ENCODE data around the gene CCND1. TPM values are rescaled to one million over a fixed set of nuclear protein-coding genes. Genes with fewer than 3 reads are reported as not detected.

CCND1 gene
- total RNA-seq, 4 donors from 2014 or later: 108 to 259 (median 168) TPM

DNA sequence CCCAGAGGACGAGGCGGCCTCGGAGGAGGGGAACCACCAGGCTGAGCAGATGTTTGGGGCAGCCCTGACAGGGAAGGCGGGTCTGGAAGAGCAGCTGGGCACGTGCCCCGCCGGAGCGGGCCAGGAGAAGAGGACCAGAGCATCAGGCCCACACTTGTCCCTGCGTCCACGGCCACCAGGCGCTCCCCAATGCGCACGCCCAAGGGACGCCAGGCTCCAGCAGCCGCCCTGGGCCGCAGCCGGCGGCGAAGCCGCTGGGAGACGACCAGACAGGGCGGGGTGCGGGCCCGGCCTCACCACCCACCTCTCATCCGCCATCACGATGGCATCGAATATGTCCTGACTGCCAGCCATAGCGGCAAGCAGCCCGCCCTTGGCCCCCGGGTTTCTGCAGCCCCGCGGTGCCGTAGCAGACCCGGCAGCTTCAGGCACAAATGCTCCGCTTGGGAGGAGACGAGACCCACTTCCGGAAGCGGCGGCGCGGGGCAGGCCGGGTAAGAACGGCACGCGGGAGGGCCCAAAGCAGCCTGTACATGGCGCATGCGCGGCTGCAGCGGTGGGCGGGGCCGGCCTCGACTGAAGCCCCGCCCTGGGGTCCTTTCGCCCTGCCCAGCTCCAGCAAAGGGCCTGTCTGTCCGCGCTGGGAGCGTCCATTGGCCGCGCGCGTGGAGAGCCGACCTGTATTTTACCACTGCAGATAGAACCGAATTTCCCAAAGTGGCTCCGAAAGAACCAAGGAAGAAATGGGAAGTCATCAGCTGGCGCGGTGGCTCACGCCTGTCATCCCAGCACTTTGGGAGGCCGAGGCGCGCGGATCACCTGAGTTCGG lies 34.1 kb downstream of the CCND1 start, which contains the start of gene LTO1:
TSS of gene LTO1 (minus strand) at position 468 of the 829 bp plus-strand sequence. CDS start at position 354, 114 bp downstream.
- no peaks in the 10 kb centered on the region for H3K27me3 ChIP-seq
- peaks cover 0 to 32% (median 18%) of the 10 kb centered on the region in 4 donors for H3K4me1 ChIP-seq
- peak; percentile 88 to 96 for TF ChIP-seq EP300 (IDR thresholded peaks at IDR 0.05)
- TF ChIP-seq POLR2A (IDR thresholded peaks at IDR 0.05): peak in 1 of 2 donors; percentile 51
- TF ChIP-seq, protein P1, sequence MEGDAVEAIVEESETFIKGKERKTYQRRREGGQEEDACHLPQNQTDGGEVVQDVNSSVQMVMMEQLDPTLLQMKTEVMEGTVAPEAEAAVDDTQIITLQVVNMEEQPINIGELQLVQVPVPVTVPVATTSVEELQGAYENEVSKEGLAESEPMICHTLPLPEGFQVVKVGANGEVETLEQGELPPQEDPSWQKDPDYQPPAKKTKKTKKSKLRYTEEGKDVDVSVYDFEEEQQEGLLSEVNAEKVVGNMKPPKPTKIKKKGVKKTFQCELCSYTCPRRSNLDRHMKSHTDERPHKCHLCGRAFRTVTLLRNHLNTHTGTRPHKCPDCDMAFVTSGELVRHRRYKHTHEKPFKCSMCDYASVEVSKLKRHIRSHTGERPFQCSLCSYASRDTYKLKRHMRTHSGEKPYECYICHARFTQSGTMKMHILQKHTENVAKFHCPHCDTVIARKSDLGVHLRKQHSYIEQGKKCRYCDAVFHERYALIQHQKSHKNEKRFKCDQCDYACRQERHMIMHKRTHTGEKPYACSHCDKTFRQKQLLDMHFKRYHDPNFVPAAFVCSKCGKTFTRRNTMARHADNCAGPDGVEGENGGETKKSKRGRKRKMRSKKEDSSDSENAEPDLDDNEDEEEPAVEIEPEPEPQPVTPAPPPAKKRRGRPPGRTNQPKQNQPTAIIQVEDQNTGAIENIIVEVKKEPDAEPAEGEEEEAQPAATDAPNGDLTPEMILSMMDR (IDR thresholded peaks at IDR 0.05): peak in 1 of 5 experiments; percentile 56
- peak within 1 kb of the TSS; percentile 69 to 100 (median 86) for H3K4me3 ChIP-seq
- H3K9me3 ChIP-seq: no peaks in the 10 kb centered on the region
- peaks cover 0 to 27% (median 14%) of the 10 kb centered on the region in 3 donors for H3K36me3 ChIP-seq
- WGBS, 2 donors: 5% methylated on average over 53 to 71 of the region's 72 CpGs
- peak; percentile 92 for DNase-seq (ENCODE audit: low spot score in 2 of 2)
- peak within 1 kb of the TSS; percentile 18 to 90 (median 84) for H3K27ac ChIP-seq

DNA sequence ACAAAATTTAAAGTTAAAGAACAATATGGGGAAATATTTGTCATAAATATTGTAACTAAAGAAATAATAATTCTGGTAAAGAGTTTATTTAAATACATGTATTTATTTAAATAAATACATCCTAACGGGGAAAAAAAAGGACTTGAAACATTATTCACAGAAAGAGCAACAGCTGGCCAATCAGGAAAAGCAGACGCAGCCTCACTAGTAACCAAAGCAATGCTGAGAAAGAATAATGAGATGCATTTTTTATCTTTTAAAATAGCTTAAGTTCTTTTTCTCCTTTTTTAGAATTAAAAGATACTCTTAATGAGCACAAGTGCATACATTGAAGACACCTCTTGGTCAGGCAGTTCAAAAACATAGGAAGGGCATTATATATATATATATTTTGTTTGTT lies 36.8 kb downstream of the CCND1 start:
- Histone ChIP-seq H3K4me1 (peaks cover 0 to 23% (median 14%) of the 10 kb centered on the region in 4 donors), H3K9me3 (no peaks in the 10 kb centered on the region), H3K36me3 (peaks cover 0 to 3% (median 0%) of the 10 kb centered on the region in 3 donors), H3K4me3 (no peak overlapping the region), H3K27ac (no peak overlapping the region), H3K27me3 (no peaks in the 10 kb centered on the region)
- no peak for DNase-seq (ENCODE audit: low spot score in 2 of 2)
- TF ChIP-seq EP300 (IDR thresholded peaks at IDR 0.05) (no peak), POLR2A (IDR thresholded peaks at IDR 0.05) (no peak)
- TF ChIP-seq, protein P1 (IDR thresholded peaks at IDR 0.05): no peak
- 58 to 63% methylated on average over 2 of the region's 2 CpGs for WGBS, 2 donors

- Histone ChIP-seq H3K36me3 (no peaks in the 10 kb centered on the region), H3K9me3 (no peaks in the 10 kb centered on the region), H3K27ac (no peak overlapping the region), H3K27me3 (no peaks in the 10 kb centered on the region), H3K4me3 (no peak overlapping the region), H3K4me1 (peaks cover 0 to 4% (median under 1%) of the 10 kb centered on the region in 4 donors)
- no peak for DNase-seq (ENCODE audit: low spot score in 2 of 2)
- no peak for TF ChIP-seq EP300 (IDR thresholded peaks at IDR 0.05)
- TF ChIP-seq POLR2A (IDR thresholded peaks at IDR 0.05): no peak
- TF ChIP-seq, protein P1 (IDR thresholded peaks at IDR 0.05): no peak
- 93 to 97% methylated on average over 5 of the region's 5 CpGs for WGBS, 2 donors
Measured at GRCh38 chr11:69680688-69681087, 39.7 kb downstream of the CCND1 start.

DNA sequence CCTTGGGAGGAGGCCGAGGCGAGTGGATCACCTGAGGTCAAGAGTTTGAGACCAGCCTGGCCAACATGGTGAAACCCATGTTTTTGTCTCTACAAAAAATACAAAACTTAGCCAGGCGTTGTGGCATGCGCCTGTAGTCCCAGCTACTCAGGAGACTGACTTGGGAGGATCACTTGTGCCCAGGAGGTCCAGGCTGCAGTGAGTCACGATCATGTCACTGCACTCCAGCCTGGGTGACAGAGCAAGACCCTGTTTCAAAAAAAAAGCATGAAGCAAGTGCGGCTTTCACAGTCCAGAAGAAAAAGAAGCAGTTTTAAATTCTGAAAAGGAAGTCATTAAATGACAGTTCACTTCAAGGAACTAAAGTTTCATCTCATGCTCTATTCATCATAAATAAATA lies 41.3 kb downstream of the CCND1 start:
- no peak for DNase-seq (ENCODE audit: low spot score in 2 of 2)
- WGBS, 2 donors: 75 to 83% methylated on average over 6 of the region's 6 CpGs

More for the DNA sequence above, 41.3 kb downstream of the CCND1 start:
- peaks cover 0 to 6% of the 10 kb centered on the region in 2 donors for H3K27me3 ChIP-seq
- TF ChIP-seq, protein P1 (IDR thresholded peaks at IDR 0.05): no peak
- TF ChIP-seq POLR2A (IDR thresholded peaks at IDR 0.05) (no peak), EP300 (IDR thresholded peaks at IDR 0.05) (no peak)
- H3K9me3 ChIP-seq: no peaks in the 10 kb centered on the region
- peaks cover 0 to 8% (median 3%) of the 10 kb centered on the region in 4 donors for H3K4me1 ChIP-seq
- H3K36me3 ChIP-seq: no peaks in the 10 kb centered on the region
- H3K4me3 ChIP-seq: no peak overlapping the region
- no peak overlapping the region for H3K27ac ChIP-seq
